Subcutaneous adipose tissue (tissue), 4 donors: ENCODE data around the gene STK4. TPM values are rescaled to one million over a fixed set of nuclear protein-coding genes. Genes with fewer than 3 reads are reported as not detected.

Experiments
- CTCF ChIP-seq: fragments of 450-650 bp; IDR thresholded peaks from one replicate; pipeline ENCODE4 v1.5.1; 2016; ENCODE audit warnings: low read depth, mild to moderate bottlenecking, control low read depth, antibody characterized with exemption, moderate library complexity
- total RNA-seq, 4 donors: library from RNA; depleted of rRNA; stranded (reverse); fragments of >200 nt; gene quantifications; one replicate each; pipeline ENCODE4 v1.1.0, GENCODE V29; 2016

Gene STK4
- total RNA-seq, 4 donors from 2014 or later: 25.2 to 71.4 (median 40.1) TPM

- no peak for TF ChIP-seq CTCF
These were observed 101.2 kb downstream of the STK4 start for GRCh38 chr20:45067558-45067957.

- no peak for TF ChIP-seq CTCF
These were observed 102.9 kb downstream of the STK4 start for GRCh38 chr20:45069261-45069660.

GRCh38 chr20:45070932-45071632 is 104.8 kb downstream of the STK4 start:
- no peak for TF ChIP-seq CTCF

- TF ChIP-seq CTCF: no peak
These were observed 105.8 kb downstream of the STK4 start for GRCh38 chr20:45072066-45072465.

GRCh38 chr20:45073221-45073620 is 106.9 kb downstream of the STK4 start:
- TF ChIP-seq CTCF: no peak

- no peak for TF ChIP-seq CTCF
These were observed 111.2 kb downstream of the STK4 start for GRCh38 chr20:45077559-45077958.

GRCh38 chr20:45080867-45081624 is 114.7 kb downstream of the STK4 start:
- TF ChIP-seq CTCF: no peak
